HepG2 (cell line): ENCODE data around the gene GFPT2. TPM values are rescaled to one million over a fixed set of nuclear protein-coding genes. Genes with fewer than 3 reads are reported as not detected.

Experiments used
- ATF7-NPFF ChIP-seq: sonication (generic); formaldehyde crosslinking; IDR thresholded peaks from 2 replicates; pipeline ENCODE4 v1.8.1; 2023; ENCODE audit warnings: mild to moderate bottlenecking, low read depth, missing genetic modification reagents, moderate library complexity
- BATF2 ChIP-seq: sonication (generic); formaldehyde crosslinking; IDR thresholded peaks from 2 replicates; pipeline ENCODE4 v1.8.0; 2022; ENCODE audit warnings: mild to moderate bottlenecking, missing genetic modification reagents, moderate library complexity
- CENPX ChIP-seq: sonication (generic); formaldehyde crosslinking; IDR thresholded peaks from 2 replicates; pipeline ENCODE4 v1.9.0; 2021; ENCODE audit warnings: mild to moderate bottlenecking, missing genetic modification reagents, moderate library complexity
- EED ChIP-seq: sonication (generic); formaldehyde crosslinking; IDR thresholded peaks from 2 replicates; pipeline ENCODE4 v1.5.0; 2020; ENCODE audit warnings: mild to moderate bottlenecking, missing genetic modification reagents
- FOXM1 ChIP-seq: sonication (generic); formaldehyde crosslinking; IDR thresholded peaks from 2 replicates; pipeline ENCODE4 v1.5.0; 2020; ENCODE audit warnings: missing genetic modification reagents
- HMGXB4 ChIP-seq, 2 experiments: sonication (generic) in 1 of 2; formaldehyde crosslinking in 1 of 2; IDR thresholded peaks; 2 replicates each; pipeline versions ENCODE4 v1.4.0 to v1.6.1; 2018 to 2020; ENCODE audit warnings: missing genetic modification reagents in 2 of 2, borderline replicate concordance in 1 of 2, low read depth in 1 of 2, mild to moderate bottlenecking in 1 of 2, missing biosample characterization in 1 of 2
- HOXA7 ChIP-seq: sonication (generic); formaldehyde crosslinking; IDR thresholded peaks from 2 replicates; pipeline ENCODE4 v1.8.1; 2022; ENCODE audit warnings: mild to moderate bottlenecking, missing genetic modification reagents, moderate library complexity
- KDM3A ChIP-seq: IDR thresholded peaks from 2 replicates; pipeline ENCODE4 v1.6.1; 2018; ENCODE audit warnings: low read depth, missing compliant biosample characterization
- NFYC ChIP-seq: IDR thresholded peaks from 2 replicates; pipeline ENCODE4 v1.6.1; 2016; ENCODE audit warnings: missing genetic modification reagents, missing compliant biosample characterization
- NONO ChIP-seq, 2 experiments: fragments of 450-650 bp in 1 of 2; sonication (generic) in 1 of 2; formaldehyde crosslinking in 1 of 2; IDR thresholded peaks in 1 of 2; conservative IDR thresholded peaks in 1 of 2; 2 replicates each; pipeline versions ENCODE4 v1.6.1 to v1.8.0; 2017 to 2022; ENCODE audit warnings: mild to moderate bottlenecking in 1 of 2, missing genetic modification reagents in 1 of 2, moderate library complexity in 1 of 2
- SAP130 ChIP-seq: IDR thresholded peaks from 2 replicates; pipeline ENCODE4 v1.6.1; 2016; ENCODE audit warnings: low read depth
- TAF15 ChIP-seq: fragments of 200-400 bp; formaldehyde crosslinking; IDR thresholded peaks from one replicate; pipeline ENCODE4 v1.6.1; 2018; ENCODE audit warnings: mild to moderate bottlenecking, low read depth, low read length; ENCODE audit not compliant: poor library complexity, severe bottlenecking
- ZNF251 ChIP-seq: sonication (generic); formaldehyde crosslinking; IDR thresholded peaks from 2 replicates; pipeline ENCODE4 v1.9.0; 2021; ENCODE audit warnings: mild to moderate bottlenecking, missing genetic modification reagents
- ZNF333 ChIP-seq: sonication (generic); formaldehyde crosslinking; IDR thresholded peaks from 2 replicates; pipeline ENCODE4 v1.4.0; 2020; ENCODE audit warnings: mild to moderate bottlenecking, missing genetic modification reagents, borderline replicate concordance
- ZNF574 ChIP-seq: sonication (generic); formaldehyde crosslinking; IDR thresholded peaks from 2 replicates; pipeline ENCODE4 v1.4.0; 2020; ENCODE audit warnings: missing genetic modification reagents
- ZNF609 ChIP-seq: sonication (generic); formaldehyde crosslinking; IDR thresholded peaks from 2 replicates; pipeline ENCODE4 v1.4.0; 2020; ENCODE audit warnings: mild to moderate bottlenecking, missing genetic modification reagents, borderline replicate concordance
- ZNF749 ChIP-seq: sonication (generic); formaldehyde crosslinking; IDR thresholded peaks from 2 replicates; pipeline ENCODE4 v1.8.0; 2022; ENCODE audit warnings: mild to moderate bottlenecking, missing genetic modification reagents, moderate library complexity, borderline replicate concordance
- polyA plus RNA-seq, 8 experiments: library from polyadenylated mRNA; depleted of rRNA in 3 of 8; stranded (reverse) in 7 of 8; unstranded in 1 of 8; fragments of >200 nt; fragmentation: Illumina TruSeq in 4 of 8; extraction: Trizol in 4 of 8; gene quantifications; 2 replicates each; pipeline versions ENCODE4 v1.2.1 to v1.2.3, GENCODE V29; 2011 to 2016; ENCODE audit warnings: low read depth in 4 of 8, missing spikeins in 1 of 8, mixed read lengths in 1 of 8; ENCODE audit not compliant: insufficient read depth in 1 of 8
- total RNA-seq, 5 experiments: library from RNA; depleted of rRNA; stranded (reverse); fragments of >200 nt; fragmentation: Illumina TruSeq; extraction: Trizol; gene quantifications; 2 replicates each; pipeline ENCODE4 v1.2.3, GENCODE V29; 2016; ENCODE audit warnings: low read depth in 1 of 5

Gene GFPT2
- total and polyA plus RNA-seq, 2 of the 13 experiments (the other 11 are each of a cell fraction or from before 2014, with no cell fraction given): 0.18 TPM

- peak; percentile 57; the same call in 1 of the 2 replicates for TF ChIP-seq ZNF749
- TF ChIP-seq ZNF574 (CRISPR knock-in tag): no peak
- peak; percentile 86 for TF ChIP-seq NFYC
- TF ChIP-seq CENPX (CRISPR knock-in tag): no peak
- TF ChIP-seq HMGXB4 (CRISPR knock-in tag; IDR thresholded peaks at IDR 0.05; ENCODE audit: borderline replicate concordance in 1 of 2, low read depth in 1 of 2): peak in 1 of 2 experiments; percentile 50; a peak in 2 of 4 replicates
- peak; percentile 78; the same call in 1 of the 2 replicates for TF ChIP-seq SAP130 (CRISPR knock-in tag)
- no peak for TF ChIP-seq ZNF609
- no peak for TF ChIP-seq HOXA7 (CRISPR knock-in tag)
- peak; percentile 77 for TF ChIP-seq ATF7-NPFF (CRISPR knock-in tag)
- no peak for TF ChIP-seq EED (CRISPR knock-in tag)
- TF ChIP-seq NONO (IDR thresholded peaks at IDR 0.05): no peak
- TF ChIP-seq NONO (CRISPR knock-in tag; conservative IDR thresholded peaks at IDR 0.05): peak; percentile 74
- TF ChIP-seq FOXM1 (CRISPR knock-in tag): no peak
- no peak for TF ChIP-seq TAF15
- no peak for TF ChIP-seq KDM3A (CRISPR knock-in tag)
- no peak for TF ChIP-seq BATF2
- no peak; the same call in 1 of the 2 replicates for TF ChIP-seq ZNF333
- no peak for TF ChIP-seq ZNF251 (CRISPR knock-in tag)
Observed at GRCh38 chr5:180291943-180292831, 60.9 kb downstream of the GFPT2 start, which contains the start of gene MAPK9 (continued).
